ENCODE results near the gene TXNL4A.

TXNL4A gene

DNA sequence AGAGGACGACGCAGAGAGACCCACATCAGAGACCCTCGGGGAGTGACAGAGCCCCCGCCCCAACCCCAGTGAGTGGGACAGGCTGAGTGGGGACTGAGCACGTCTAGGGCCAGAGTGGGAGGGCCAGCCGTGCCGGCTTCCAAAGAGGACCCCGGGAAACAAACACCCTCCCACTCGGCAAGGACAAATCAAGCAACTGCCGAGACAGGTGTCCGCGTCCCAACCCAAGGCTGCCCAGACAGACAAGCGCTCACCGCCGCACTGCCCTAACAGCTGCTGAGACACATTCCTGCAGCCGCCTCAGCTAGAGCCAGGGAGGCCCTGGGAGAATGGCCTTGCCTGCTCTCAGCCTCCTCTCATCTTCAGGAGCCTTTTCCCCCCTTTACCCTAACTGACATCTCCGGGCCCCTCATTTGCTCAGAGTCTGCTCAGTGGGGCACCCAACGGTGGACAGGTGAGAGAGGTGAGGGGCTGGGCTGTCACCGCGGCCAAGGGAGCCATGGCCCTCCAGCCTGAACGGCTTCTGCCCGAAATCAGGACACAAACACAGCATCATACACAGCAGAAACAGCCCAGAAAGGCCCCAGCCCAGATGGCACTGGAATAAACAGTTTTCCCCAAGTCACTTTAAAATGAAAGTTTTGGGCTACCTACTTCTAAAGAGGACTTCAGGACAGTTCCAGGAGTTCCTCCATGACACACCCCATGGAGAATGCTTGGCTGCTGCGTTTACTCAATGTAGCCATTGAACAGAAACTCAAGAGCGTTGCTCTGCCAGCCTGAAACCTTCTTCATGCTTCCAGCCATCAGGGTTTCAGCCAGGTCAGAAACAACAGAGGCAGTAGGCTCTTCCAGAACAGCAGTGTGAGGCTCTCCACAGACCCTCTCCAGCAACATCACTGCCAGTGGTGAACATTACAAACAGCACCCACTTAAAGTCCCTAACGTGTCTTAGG, 60.5 kb downstream of the TXNL4A start:
- Histone ChIP-seq H3K27ac (ENCODE audit: low read depth, low read length) (no peak overlapping the region), H3K9me3 (ENCODE audit: low read length) (peaks cover 15% of the 10 kb centered on the region), H3K9ac (ENCODE audit: low read length) (no peak overlapping the region), H3K27me3 (ENCODE audit: control insufficient read depth in 1 of 2, insufficient read depth in 2 of 2, low read length in 2 of 2) (no peaks in the 10 kb centered on the region), H3K4me1 (ENCODE audit: insufficient read depth, low read length) (peaks cover 5% of the 10 kb centered on the region), H3K36me3 (ENCODE audit: insufficient read depth, low read length) (peaks cover 21% of the 10 kb centered on the region), H3K4me3 (ENCODE audit: low read depth in 1 of 2, low read length in 2 of 2) (no peak overlapping the region)

DNA sequence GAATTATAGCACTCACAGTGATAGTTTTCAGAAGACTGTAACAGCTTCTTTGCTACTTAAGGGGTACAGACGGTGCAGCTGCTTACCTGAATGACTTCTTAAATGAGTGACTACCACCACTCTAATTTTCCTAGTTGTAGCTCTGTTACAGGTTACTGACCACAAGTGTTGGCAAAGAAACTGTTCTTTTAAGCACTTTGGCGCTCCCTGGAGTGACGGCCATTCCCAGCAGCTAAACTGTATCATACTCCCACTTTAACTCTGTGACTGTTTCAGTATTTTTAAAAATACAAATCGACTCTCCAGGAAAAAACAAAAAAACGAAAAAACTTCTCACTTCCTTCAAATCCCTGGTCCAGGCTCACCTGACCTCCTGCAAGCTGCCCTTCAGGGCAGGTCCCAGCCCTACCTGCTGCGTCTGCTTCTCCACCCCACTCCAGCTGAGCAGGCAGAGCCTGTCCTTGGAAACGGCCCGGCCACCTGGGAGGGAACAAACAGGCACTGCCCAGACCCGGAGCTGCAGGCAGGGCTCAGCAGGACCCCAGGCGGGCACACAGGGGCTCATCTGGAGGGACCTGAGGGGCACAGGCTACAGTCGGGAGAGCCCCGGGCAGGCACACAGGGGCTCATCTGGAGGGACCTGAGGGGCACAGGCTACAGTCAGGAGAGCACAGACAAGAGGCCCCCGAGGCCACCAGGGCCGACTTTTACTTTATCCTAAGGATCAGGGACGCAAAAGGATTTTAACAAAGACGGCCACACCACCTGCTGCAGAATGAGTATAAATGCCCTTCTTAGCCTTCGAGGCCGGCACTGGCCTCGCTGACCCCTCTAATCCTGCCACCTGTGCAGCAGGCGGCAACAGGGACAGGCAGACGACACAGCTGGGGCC, 61.4 kb downstream of the TXNL4A start:
- H3K4me3 ChIP-seq (ENCODE audit: low read depth in 1 of 2, low read length in 2 of 2) = no peak overlapping the region
- peaks cover 13% of the 10 kb centered on the region for H3K9me3 ChIP-seq (ENCODE audit: low read length)
- no peaks in the 10 kb centered on the region for H3K27me3 ChIP-seq (ENCODE audit: control insufficient read depth in 1 of 2, insufficient read depth in 2 of 2, low read length in 2 of 2)
- no peak overlapping the region for H3K9ac ChIP-seq (ENCODE audit: low read length)
- peaks cover 5% of the 10 kb centered on the region for H3K4me1 ChIP-seq (ENCODE audit: insufficient read depth, low read length)
- peaks cover 21% of the 10 kb centered on the region for H3K36me3 ChIP-seq (ENCODE audit: insufficient read depth, low read length)
- H3K27ac ChIP-seq (ENCODE audit: low read depth, low read length) = no peak overlapping the region

GRCh38 chr18:79926306-79926705, 62.1 kb downstream of the TXNL4A start:
- Histone ChIP-seq H3K27ac (ENCODE audit: low read depth, low read length) (no peak overlapping the region), H3K36me3 (ENCODE audit: insufficient read depth, low read length) (peaks cover 21% of the 10 kb centered on the region)

GRCh38 chr18:79924814-79925731, 63.3 kb downstream of the TXNL4A start:
- Histone ChIP-seq H3K4me3 (ENCODE audit: low read depth in 1 of 2, low read length in 2 of 2) (no peak overlapping the region), H3K9me3 (ENCODE audit: low read length) (peaks cover 11% of the 10 kb centered on the region), H3K27me3 (ENCODE audit: control insufficient read depth in 1 of 2, insufficient read depth in 2 of 2, low read length in 2 of 2) (no peaks in the 10 kb centered on the region), H3K4me1 (ENCODE audit: insufficient read depth, low read length) (peaks cover 5% of the 10 kb centered on the region), H3K36me3 (ENCODE audit: insufficient read depth, low read length) (peaks cover 21% of the 10 kb centered on the region), H3K9ac (ENCODE audit: low read length) (no peak overlapping the region), H3K27ac (ENCODE audit: low read depth, low read length) (no peak overlapping the region)

More at GRCh38 chr18:79926306-79926705, 62.1 kb downstream of the TXNL4A start:
- no peak overlapping the region for H3K4me3 ChIP-seq (ENCODE audit: low read depth in 1 of 2, low read length in 2 of 2)
- H3K9me3 ChIP-seq (ENCODE audit: low read length) = peaks cover 13% of the 10 kb centered on the region
- peaks cover 5% of the 10 kb centered on the region for H3K4me1 ChIP-seq (ENCODE audit: insufficient read depth, low read length)
- H3K9ac ChIP-seq (ENCODE audit: low read length) = no peak overlapping the region
- H3K27me3 ChIP-seq (ENCODE audit: control insufficient read depth in 1 of 2, insufficient read depth in 2 of 2, low read length in 2 of 2) = no peaks in the 10 kb centered on the region

GRCh38 chr18:79923896-79924585, 64.3 kb downstream of the TXNL4A start:
- Histone ChIP-seq H3K27ac (ENCODE audit: low read depth, low read length) (no peak overlapping the region), H3K9me3 (ENCODE audit: low read length) (peaks cover under 1% of the 10 kb centered on the region), H3K4me1 (ENCODE audit: insufficient read depth, low read length) (peaks cover 5% of the 10 kb centered on the region), H3K36me3 (ENCODE audit: insufficient read depth, low read length) (peaks cover 17% of the 10 kb centered on the region), H3K27me3 (ENCODE audit: control insufficient read depth in 1 of 2, insufficient read depth in 2 of 2, low read length in 2 of 2) (no peaks in the 10 kb centered on the region), H3K4me3 (ENCODE audit: low read depth in 1 of 2, low read length in 2 of 2) (no peak overlapping the region), H3K9ac (ENCODE audit: low read length) (no peak overlapping the region)

- Histone ChIP-seq H3K36me3 (ENCODE audit: insufficient read depth, low read length) (peaks cover 14% of the 10 kb centered on the region), H3K9me3 (ENCODE audit: low read length) (no peaks in the 10 kb centered on the region), H3K27me3 (ENCODE audit: control insufficient read depth in 1 of 2, insufficient read depth in 2 of 2, low read length in 2 of 2) (no peaks in the 10 kb centered on the region), H3K4me1 (ENCODE audit: insufficient read depth, low read length) (peaks cover 5% of the 10 kb centered on the region), H3K9ac (ENCODE audit: low read length) (no peak overlapping the region), H3K27ac (ENCODE audit: low read depth, low read length) (no peak overlapping the region), H3K4me3 (ENCODE audit: low read depth in 1 of 2, low read length in 2 of 2) (no peak overlapping the region)
Observed at GRCh38 chr18:79922971-79923411, 65.4 kb downstream of the TXNL4A start.

- peaks cover 5% of the 10 kb centered on the region for H3K4me1 ChIP-seq (ENCODE audit: insufficient read depth, low read length)
- H3K4me3 ChIP-seq (ENCODE audit: low read depth in 1 of 2, low read length in 2 of 2) = no peak overlapping the region
- peaks cover 13% of the 10 kb centered on the region for H3K36me3 ChIP-seq (ENCODE audit: insufficient read depth, low read length)
- no peaks in the 10 kb centered on the region for H3K27me3 ChIP-seq (ENCODE audit: control insufficient read depth in 1 of 2, insufficient read depth in 2 of 2, low read length in 2 of 2)
- H3K27ac ChIP-seq (ENCODE audit: low read depth, low read length) = no peak overlapping the region
- H3K9me3 ChIP-seq (ENCODE audit: low read length) = no peaks in the 10 kb centered on the region
- H3K9ac ChIP-seq (ENCODE audit: low read length) = no peak overlapping the region
Observed at GRCh38 chr18:79921984-79922965, 66.1 kb downstream of the TXNL4A start.
